Thoracic aorta (tissue), 2 donors: ENCODE data around the gene OBP2B. TPM values are rescaled to one million over a fixed set of nuclear protein-coding genes. Genes with fewer than 3 reads are reported as not detected.
A peak's percentile ranks its signal among the peaks of the same experiment; 100 is the strongest.

Experiments used
- ATAC-seq: fragments of 150-250 bp; one replicate; pipeline ENCODE4 v1.8.0; 2017; ENCODE audit warnings: low read depth; ENCODE audit not compliant: insufficient number of reproducible peaks, low FRiP score
- DNase-seq: peaks from one replicate; pipeline ENCODE4 v3.0.0-alpha.2; 2020; ENCODE audit warnings: low spot score
- H3K27ac ChIP-seq, 2 donors: fragments of 200-600 bp; sonication (generic); 1 replicate in 1 of 2; 2 replicates in 1 of 2; pipeline ENCODE4 v1.5.1; 2016; ENCODE audit warnings: mild to moderate bottlenecking in 2 of 2, moderate library complexity in 2 of 2
- H3K27me3 ChIP-seq: fragments of 200-600 bp; sonication (generic); replicated peaks from 2 replicates; pipeline ENCODE4 v1.6.0; 2016; ENCODE audit warnings: mild to moderate bottlenecking; ENCODE audit not compliant: insufficient read depth
- H3K36me3 ChIP-seq: fragments of 200-600 bp; sonication (generic); one replicate; pipeline ENCODE4 v1.5.1; 2016
- H3K4me1 ChIP-seq, 2 donors: fragments of 200-600 bp; sonication (generic); 1 replicate in 1 of 2; 2 replicates in 1 of 2; pipeline versions ENCODE4 v1.5.1 to v1.6.0; 2016; ENCODE audit warnings: low read depth in 2 of 2, mild to moderate bottlenecking in 1 of 2; ENCODE audit not compliant: control insufficient read depth in 1 of 2
- H3K4me3 ChIP-seq: fragments of 200-600 bp; sonication (generic); 2 replicates; pipeline ENCODE4 v1.5.1; 2016; ENCODE audit warnings: mild to moderate bottlenecking
- H3K9me3 ChIP-seq: fragments of 200-600 bp; sonication (generic); 2 replicates; pipeline ENCODE4 v1.5.1; 2016
- total RNA-seq, 2 donors: library from RNA; depleted of rRNA; stranded (reverse); fragments of >200 nt; gene quantifications; one replicate each; pipeline versions ENCODE4 v1.1.0 to v1.2.3, GENCODE V29; 2016
- TF ChIP-seq, protein P1 (sequence below): fragments of 200-600 bp; sonication (generic); IDR thresholded peaks from one replicate; pipeline ENCODE4 v1.5.1; 2019; ENCODE audit warnings: antibody characterized with exemption

Gene OBP2B
- total RNA-seq, 2 donors from 2014 or later = not detected

DNA sequence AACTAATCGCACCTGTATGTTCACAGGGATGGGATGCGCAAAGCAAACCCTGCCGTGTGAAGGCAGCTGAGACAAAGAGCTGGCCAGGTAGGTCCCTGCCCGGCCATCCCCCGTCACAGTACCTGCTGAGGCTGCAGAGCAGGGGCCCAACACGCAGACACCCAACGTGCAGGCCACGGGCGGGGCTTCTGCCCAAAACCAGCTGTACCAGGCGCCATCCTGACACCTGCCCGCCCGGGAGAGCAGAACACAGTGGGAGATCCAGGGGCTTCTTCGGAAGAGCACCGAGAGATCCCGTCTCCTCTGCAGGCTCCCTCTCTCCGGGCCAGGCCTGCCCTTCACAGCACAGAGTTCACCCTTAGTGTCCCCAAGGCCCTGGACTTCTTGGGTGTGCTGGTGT lies 37.5 kb upstream of the OBP2B start:
- TF ChIP-seq, protein P1, sequence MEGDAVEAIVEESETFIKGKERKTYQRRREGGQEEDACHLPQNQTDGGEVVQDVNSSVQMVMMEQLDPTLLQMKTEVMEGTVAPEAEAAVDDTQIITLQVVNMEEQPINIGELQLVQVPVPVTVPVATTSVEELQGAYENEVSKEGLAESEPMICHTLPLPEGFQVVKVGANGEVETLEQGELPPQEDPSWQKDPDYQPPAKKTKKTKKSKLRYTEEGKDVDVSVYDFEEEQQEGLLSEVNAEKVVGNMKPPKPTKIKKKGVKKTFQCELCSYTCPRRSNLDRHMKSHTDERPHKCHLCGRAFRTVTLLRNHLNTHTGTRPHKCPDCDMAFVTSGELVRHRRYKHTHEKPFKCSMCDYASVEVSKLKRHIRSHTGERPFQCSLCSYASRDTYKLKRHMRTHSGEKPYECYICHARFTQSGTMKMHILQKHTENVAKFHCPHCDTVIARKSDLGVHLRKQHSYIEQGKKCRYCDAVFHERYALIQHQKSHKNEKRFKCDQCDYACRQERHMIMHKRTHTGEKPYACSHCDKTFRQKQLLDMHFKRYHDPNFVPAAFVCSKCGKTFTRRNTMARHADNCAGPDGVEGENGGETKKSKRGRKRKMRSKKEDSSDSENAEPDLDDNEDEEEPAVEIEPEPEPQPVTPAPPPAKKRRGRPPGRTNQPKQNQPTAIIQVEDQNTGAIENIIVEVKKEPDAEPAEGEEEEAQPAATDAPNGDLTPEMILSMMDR = no peak
- no peaks in the 10 kb centered on the region for H3K27me3 ChIP-seq
- H3K36me3 ChIP-seq = no peaks in the 10 kb centered on the region
- H3K27ac ChIP-seq = no peak overlapping the region
- no peaks in the 10 kb centered on the region for H3K4me1 ChIP-seq
- DNase-seq (no peak), ATAC-seq (no peak)
- H3K9me3 ChIP-seq = no peaks in the 10 kb centered on the region
- H3K4me3 ChIP-seq = no peak overlapping the region

DNA sequence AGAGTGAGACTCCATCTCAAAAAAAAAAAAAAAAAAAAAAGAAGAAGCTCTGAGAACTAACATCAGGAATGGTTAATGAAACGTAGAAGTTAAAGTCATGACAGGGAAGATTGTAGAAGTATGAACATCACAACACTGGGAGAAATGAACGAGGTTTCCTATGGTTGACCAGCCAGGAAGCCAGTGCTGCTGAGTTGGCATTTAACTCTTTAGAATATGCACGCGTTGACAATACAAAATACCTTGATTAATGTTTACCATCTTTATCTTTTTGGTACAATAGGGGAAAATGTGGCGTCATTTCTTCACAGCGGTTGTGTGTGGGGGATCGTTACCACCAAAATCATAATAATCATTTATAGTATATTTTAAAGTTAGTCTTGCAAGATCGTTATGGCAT lies 33.9 kb upstream of the OBP2B start:
- ATAC-seq = no peak
- H3K36me3 ChIP-seq = no peaks in the 10 kb centered on the region
- no peaks in the 10 kb centered on the region for H3K27me3 ChIP-seq
- H3K4me1 ChIP-seq = peaks cover 0 to 7% of the 10 kb centered on the region in 2 donors
- no peak for DNase-seq
- no peaks in the 10 kb centered on the region for H3K9me3 ChIP-seq
- no peak overlapping the region for H3K4me3 ChIP-seq
- TF ChIP-seq, protein P1 = no peak
- H3K27ac ChIP-seq = no peak overlapping the region

DNA sequence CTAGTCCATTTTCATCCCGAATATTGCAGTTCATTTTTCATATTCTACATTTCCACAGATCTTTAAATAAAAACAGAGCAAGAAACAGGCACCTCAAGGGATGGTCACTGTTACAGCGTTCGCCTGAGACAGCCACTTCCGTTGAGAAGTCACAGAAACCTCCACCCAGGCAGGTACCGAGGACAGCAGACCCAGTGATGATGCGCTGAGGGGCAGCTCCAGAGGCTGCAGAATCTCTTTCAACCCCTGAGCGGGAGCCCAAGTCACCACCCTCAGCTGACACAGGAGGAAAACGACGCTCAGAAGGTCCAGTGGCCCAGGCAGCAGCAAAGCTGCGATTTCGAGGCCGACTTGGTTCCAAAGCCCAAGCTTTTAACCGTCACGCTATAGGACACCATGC lies 33.2 kb upstream of the OBP2B start:
- no peak overlapping the region for H3K27ac ChIP-seq
- no peaks in the 10 kb centered on the region for H3K27me3 ChIP-seq
- no peaks in the 10 kb centered on the region for H3K9me3 ChIP-seq
- TF ChIP-seq, protein P1 = no peak
- H3K4me1 ChIP-seq = peaks cover 0 to 7% of the 10 kb centered on the region in 2 donors
- H3K36me3 ChIP-seq = no peaks in the 10 kb centered on the region
- H3K4me3 ChIP-seq = no peak overlapping the region
- ATAC-seq = no peak
- no peak for DNase-seq

DNA sequence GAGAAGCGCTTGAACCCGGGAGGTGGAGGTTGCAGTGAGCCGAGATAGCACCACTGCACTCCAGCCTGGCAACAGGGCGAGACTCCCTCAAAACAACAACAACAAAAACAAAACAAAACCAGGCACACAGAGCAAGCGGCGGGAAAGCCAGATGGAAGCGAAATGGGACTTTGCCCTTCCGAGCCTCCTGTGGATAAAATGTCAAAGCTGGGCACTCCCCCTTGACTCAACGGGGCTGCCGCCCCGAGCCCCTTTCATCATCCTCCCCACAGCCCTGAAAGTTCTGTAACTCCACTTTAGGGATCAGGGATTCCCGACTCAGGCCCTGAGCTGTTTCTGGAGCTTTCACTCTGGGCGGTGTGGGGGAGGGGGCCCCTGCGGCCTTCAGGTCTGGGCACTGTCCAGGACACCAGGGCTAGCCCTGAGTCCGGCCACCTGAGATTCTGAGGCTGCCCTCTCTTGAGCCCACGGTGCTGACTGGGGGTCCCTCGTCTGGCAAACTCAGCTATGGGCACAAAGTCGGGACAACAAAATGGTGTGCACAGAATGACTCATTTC lies 30.6 kb upstream of the OBP2B start:
- H3K4me1 ChIP-seq = peaks cover 0 to 7% of the 10 kb centered on the region in 2 donors
- H3K27me3 ChIP-seq = no peaks in the 10 kb centered on the region
- no peaks in the 10 kb centered on the region for H3K9me3 ChIP-seq
- no peak overlapping the region for H3K27ac ChIP-seq
- no peak overlapping the region for H3K4me3 ChIP-seq
- DNase-seq (no peak), ATAC-seq (no peak)
- TF ChIP-seq, protein P1 = no peak
- no peaks in the 10 kb centered on the region for H3K36me3 ChIP-seq

DNA sequence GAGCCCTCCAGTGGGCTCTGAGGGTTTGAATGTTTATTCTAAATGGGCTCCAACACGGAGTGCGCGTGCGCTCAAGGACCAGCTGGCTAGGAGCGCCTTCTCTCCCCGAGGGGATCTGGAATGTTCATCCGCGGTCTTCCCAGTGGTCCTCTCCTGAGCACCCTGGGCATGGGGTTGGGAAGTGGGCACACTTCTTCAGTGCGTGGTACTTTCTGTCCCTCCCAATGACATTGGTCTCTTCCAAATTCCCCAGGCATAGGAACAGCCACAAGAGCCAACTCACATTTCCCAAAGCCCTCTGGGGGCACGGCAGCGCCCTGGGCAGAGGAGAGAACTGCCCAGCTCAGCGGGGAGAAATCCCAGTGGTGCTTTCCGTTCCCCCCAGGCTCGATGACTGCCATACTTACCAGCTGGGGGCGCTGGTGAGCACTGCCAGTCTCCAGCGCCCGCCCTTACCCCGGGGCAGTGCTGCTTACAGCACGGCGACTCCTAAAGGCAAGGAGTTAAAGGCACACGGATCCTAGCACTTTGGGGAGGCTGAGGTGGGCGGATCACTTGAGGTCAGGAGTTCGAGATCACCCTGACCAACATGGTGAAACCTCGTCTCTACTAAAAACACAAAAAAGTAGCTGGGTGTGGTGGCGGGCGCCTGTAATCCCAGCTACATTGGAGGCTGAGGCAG lies 29.9 kb upstream of the OBP2B start:
- TF ChIP-seq, protein P1 = no peak
- ATAC-seq (no peak), DNase-seq (no peak)
- Histone ChIP-seq H3K27ac (no peak overlapping the region), H3K4me1 (peaks cover 0 to 7% of the 10 kb centered on the region in 2 donors), H3K4me3 (peak overlapping the region; percentile 33), H3K9me3 (no peaks in the 10 kb centered on the region), H3K36me3 (no peaks in the 10 kb centered on the region), H3K27me3 (no peaks in the 10 kb centered on the region)
